Erythroblast (primary cell): Measurements from ENCODE around the gene MFSD2A.

Experiments
- GATA1 ChIP-seq: IDR thresholded peaks from 2 replicates; pipeline ENCODE4 v1.6.1; 2011; ENCODE audit warnings: low read depth, mild to moderate bottlenecking, control low read depth, low read length, moderate library complexity
- POLR2A ChIP-seq: IDR thresholded peaks from 2 replicates; pipeline ENCODE4 v1.6.1; 2011; ENCODE audit warnings: mild to moderate bottlenecking, low read length

GRCh38 chr1:40004857-40005256 is 49.9 kb downstream of the MFSD2A start:
- TF ChIP-seq GATA1 (no peak), POLR2A (no peak)
